ENCODE data around the gene EIF2B4.

GRCh38 chr2:27381577-27382181 lies 11.5 kb upstream of the EIF2B4 start:
- TF ChIP-seq, protein P1, sequence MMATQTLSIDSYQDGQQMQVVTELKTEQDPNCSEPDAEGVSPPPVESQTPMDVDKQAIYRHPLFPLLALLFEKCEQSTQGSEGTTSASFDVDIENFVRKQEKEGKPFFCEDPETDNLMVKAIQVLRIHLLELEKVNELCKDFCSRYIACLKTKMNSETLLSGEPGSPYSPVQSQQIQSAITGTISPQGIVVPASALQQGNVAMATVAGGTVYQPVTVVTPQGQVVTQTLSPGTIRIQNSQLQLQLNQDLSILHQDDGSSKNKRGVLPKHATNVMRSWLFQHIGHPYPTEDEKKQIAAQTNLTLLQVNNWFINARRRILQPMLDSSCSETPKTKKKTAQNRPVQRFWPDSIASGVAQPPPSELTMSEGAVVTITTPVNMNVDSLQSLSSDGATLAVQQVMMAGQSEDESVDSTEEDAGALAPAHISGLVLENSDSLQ (IDR thresholded peaks at IDR 0.05), result no peak
- TF ChIP-seq HDGF (IDR thresholded peaks at IDR 0.05; ENCODE audit: borderline replicate concordance) (no peak), CTBP1 (IDR thresholded peaks at IDR 0.05; ENCODE audit: borderline replicate concordance) (no peak), FOXA1 (IDR thresholded peaks at IDR 0.05) (no peak)
